Activated naive CD4-positive, alpha-beta T cell (primary cell): ENCODE data around the gene RNF43.

Experiments
- DNase-seq, 4 experiments: peaks; one replicate each; lab custom pipeline; 2025; lab: John Stamatoyannopoulos, UW

Gene RNF43

DNA sequence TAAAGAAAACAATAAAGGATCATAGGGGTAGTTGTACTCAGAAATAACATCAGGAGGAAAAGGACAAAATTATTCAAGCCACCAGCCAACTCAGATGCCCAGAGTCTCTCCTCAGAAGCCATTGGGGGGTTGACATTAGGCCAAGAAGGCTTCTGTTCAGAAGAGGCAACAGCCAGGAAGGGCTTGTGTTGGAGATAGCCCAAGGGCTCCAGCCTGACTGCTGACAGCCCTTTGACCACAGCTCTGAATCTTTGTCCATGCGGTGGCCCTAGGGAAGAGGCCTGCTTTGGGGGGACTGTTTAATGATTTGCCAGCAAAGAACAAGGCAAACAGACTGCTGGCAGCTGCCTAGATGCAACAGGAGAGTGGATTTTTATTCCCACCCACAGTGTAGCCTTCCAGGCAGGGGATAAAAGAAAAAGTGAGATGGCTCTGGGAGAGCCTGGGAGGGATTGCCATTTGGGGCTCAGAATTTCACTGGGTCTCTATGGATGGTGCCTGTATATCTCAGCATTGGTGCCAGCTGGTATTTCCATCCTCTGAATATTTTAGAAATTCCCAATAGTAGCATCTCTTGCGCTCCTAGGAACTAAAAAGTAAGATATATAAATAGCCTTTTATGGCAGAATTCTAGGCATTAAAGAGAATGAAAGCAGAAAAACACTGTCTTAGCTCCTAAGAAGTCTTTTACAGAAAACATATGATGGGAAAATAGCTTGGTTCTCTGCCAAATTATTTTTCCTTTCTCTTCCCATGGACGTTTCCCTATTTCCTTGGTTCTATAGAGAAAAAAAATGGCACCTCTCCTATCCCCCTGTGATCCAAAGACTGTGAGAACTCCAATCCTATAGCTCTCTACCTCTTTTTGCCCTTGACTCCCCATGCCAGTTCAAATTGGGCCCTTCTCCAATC lies 36.0 kb downstream of the RNF43 start:
- DNase-seq, result no peak

DNA sequence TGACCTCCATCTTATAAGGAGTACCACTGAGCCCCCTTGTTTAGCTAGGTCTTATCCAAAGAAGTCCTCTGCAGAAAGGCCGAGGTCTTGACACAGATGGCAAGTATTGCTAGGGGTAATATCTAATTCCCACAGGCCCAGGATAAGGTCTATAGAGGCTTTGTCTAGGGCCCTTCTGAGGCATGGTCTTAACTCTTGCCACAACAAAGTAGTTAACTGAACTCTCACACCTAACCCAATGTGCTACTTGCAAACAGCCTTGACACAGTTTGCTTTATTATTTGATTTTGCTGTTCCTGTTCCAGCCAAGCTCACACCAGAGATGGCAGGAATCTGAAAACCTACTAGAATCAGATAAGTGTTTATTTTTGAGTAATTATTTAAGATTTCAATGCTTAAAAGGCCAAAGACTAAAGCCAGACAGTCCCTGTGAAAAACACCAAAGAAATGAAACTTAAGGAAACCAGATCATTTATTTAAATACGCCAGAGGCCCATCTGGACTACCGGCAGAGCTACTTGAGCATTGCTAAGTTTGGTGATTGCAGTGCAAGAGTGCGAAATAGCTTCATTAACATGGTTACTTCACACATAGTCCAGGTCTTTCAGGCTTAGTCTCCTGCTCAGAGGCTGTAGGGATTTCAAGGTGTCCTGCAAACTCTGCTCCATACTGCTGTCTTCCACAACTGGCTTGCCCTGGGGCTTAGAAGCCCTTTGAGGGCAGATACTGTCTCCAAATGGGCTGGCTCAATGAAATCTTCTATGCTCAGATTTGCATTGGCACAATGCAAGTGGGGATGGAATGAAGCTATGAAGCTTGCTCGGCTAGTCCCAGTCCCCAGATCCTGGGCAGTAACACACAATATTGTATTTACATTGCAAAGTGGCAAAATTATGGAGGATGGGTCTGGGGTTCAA lies 36.9 kb downstream of the RNF43 start:
- DNase-seq, result no peak

DNA sequence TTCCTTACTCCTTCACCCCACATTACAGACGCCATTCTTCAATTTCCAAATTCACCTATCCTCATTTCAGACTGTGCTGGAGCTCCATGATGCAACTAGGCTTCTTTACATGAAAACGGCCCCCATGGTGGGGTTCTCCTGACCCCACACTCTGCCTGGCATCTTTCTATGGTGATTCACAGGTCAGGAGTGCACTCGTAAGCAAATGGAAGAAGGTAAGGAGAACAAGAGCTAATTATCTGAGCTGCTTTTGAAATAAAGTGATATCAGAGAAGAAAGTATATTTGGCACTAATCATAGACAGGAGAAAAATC lies 37.9 kb downstream of the RNF43 start:
- DNase-seq, result no peak

DNA sequence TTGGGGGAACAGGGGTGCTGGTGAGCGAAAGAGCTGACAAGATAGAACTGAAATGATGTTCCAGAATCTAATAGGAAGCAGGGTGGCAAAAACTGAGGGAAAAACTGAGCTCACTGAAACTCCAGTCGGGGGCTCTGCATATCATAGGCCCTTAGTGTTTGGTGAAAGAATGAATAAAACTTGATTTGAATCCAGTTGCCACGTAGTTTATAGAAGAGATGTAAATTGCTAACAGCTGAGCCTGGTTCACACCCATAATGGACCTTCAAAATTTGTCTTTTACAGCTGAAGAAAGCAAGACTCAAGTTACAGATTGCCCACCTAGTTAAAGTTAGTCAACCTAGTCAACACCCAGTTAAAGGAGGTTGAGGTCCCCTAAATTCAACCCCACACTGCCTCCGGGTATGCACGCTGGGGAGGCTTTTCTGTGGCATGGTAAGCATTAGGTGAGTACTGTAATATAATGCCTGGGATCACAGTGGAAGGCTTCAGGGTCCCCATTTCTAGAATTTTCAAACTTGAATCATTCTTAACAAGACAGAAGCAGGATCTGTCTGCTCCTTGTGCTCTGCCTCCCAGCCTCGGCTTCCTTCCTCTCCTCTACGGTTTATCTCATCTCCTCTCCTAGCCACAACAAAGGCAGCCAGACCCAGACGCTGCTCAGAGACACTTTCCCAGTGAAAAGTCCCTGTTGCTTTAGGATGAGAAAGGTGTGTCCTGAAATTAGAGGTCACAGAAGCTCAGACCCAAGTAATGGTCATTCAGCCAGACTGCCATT lies 38.4 kb downstream of the RNF43 start:
- no peak for DNase-seq

- DNase-seq, result no peak
Measured at GRCh38 chr17:58377661-58378060, 39.7 kb downstream of the RNF43 start.

GRCh38 chr17:58377093-58377601 lies 40.2 kb downstream of the RNF43 start:
- DNase-seq, result no peak

DNA sequence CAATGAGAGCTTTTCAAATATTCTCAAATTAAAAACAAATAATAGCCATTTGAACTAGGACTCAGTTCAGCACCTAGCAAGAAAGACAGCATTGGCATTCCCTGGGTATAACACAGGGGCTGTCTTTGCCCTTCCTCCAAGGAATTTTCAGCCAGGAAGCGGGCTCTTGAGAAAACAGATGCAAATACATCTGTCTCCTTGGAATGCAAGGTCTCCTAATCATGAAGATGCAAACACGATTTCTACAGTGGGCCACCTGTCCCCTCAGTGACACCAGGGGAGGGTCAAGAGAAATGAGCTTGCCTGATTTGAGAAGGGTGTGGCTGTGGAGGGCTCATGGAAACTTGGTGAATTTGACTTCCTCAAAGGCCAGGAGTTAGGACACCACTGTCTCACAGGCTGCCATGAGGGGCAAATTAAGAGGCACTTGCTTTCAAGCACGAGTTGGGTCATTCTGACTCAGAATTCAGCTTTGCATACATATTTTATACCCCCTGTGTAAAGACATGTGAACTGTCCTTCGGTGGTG lies 40.8 kb downstream of the RNF43 start:
- DNase-seq, result no peak

GRCh38 chr17:58375811-58376210 lies 41.5 kb downstream of the RNF43 start:
- DNase-seq, result no peak

GRCh38 chr17:58375256-58375655 lies 42.1 kb downstream of the RNF43 start:
- no peak for DNase-seq

DNA sequence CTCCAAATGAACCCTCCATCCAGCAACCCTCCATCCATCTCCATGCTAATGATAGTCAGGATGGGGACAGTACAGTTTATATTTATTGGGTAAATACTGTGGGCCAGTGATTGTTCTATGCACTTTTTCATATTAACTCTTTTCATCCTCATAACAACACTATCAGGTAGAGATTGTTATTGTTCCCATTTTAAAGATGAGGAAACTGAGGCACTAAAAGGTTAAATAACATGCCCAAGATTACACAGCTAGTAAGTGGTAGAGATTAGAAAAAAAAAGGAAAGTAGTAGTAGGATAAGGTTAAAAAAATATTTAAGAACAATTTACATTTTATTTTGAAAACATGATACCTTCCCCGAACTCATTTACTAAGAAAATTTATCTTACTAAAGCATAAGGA lies 43.4 kb downstream of the RNF43 start:
- no peak for DNase-seq

DNA sequence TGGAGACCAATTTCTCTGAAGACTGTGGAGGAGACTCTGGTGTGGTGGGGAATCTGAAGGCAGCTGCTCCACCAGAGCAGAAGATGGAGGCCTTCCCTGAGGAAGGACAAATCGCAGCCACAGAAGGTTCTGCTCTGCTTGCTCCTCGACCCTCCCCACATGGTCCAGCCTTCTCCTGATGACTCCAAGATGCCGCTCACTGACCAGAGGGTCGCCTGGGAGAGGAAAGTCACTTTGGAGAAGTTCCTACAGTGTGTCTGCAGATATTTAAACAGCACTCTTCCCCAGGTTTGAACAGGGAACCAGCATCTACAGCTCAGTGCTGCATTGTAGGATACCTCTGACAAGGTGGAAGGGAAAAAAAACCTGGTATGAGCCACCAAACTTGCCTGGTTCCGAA lies 44.3 kb downstream of the RNF43 start:
- DNase-seq, result no peak

GRCh38 chr17:58371300-58371950 lies 45.9 kb downstream of the RNF43 start:
- DNase-seq, result no peak

DNA sequence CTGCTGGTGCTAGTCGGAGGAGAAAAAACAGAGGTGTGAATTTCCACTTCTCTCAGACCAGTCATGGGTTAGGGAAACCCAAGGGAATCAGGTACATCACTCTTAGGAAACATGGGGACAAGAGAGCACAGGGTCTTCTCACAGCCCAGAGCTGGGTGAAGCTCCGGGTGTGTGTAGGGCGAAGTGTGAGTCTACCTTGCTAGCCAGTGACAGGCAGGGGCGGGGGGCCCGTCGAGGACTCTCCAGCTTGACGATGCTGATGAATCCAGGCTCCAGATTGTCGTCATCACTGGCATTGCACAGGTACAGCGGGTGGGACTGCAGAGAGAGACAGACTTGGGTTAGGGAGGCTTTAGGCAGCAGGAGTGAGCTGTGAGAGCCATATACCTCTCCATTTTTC lies 46.6 kb downstream of the RNF43 start:
- DNase-seq, result no peak

DNA sequence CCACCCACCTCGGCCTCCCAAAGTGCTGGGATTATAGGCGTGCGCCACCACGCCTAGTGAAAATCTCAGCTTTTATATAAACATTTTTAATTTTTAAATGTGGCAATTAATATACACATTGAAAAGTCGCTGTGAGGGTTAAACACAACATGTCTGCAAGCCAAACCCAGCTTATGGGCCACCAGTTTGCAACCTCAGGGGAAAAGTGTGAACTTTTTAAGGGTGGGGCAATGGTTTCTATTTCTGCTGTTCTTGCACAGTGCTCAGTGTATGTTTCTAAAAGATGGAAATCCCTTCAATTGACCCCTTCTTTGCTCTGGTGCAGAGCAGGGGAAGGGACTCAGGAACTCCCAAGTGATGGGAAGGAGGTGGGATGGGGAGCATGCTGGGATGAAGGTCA lies 47.0 kb downstream of the RNF43 start:
- no peak for DNase-seq

GRCh38 chr17:58369214-58370031 lies 47.9 kb downstream of the RNF43 start:
- no peak for DNase-seq

DNA sequence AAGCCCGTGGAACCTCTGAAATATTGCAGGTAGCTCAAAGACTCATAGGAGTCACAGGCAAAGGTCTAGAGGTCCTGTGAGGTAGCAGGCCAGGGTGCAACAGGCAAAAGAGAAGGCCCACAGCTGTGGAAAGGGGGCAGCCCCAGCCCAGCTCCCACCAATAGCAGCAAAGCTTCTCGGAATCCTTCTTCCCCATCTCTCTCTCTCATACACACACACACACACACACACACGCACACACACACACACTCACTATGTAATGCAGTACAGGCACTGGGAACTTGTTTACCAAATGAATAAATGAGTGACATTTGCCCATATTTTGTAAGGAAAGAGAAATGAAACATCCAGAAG lies 48.5 kb downstream of the RNF43 start:
- DNase-seq, result no peak
